Measurements from ENCODE around the gene NTRK2.

Gene NTRK2

DNA sequence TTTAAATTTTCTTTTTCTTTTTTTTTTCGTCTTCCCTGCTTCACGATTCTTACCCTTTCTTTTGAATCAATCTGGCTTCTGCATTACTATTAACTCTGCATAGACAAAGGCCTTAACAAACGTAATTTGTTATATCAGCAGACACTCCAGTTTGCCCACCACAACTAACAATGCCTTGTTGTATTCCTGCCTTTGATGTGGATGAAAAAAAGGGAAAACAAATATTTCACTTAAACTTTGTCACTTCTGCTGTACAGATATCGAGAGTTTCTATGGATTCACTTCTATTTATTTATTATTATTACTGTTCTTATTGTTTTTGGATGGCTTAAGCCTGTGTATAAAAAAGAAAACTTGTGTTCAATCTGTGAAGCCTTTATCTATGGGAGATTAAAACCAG lies 352.2 kb downstream of the NTRK2 start:
- no peak for DNase-seq (ENCODE audit: low spot score)

GRCh38 chr9:85024374-85024773 lies 354.8 kb downstream of the NTRK2 start:
- DNase-seq (ENCODE audit: low spot score) = peak; percentile 89

- DNase-seq (ENCODE audit: low spot score) = no peak
These were observed 356.1 kb downstream of the NTRK2 start for GRCh38 chr9:85025638-85026037.

- no peak for DNase-seq (ENCODE audit: low spot score)
These were observed 358.3 kb downstream of the NTRK2 start for GRCh38 chr9:85027870-85028269.

GRCh38 chr9:85030316-85030715 lies 360.8 kb downstream of the NTRK2 start:
- DNase-seq (ENCODE audit: low spot score) = no peak

- DNase-seq (ENCODE audit: low spot score) = no peak
These were observed 367.0 kb downstream of the NTRK2 start for GRCh38 chr9:85036496-85036895.

DNA sequence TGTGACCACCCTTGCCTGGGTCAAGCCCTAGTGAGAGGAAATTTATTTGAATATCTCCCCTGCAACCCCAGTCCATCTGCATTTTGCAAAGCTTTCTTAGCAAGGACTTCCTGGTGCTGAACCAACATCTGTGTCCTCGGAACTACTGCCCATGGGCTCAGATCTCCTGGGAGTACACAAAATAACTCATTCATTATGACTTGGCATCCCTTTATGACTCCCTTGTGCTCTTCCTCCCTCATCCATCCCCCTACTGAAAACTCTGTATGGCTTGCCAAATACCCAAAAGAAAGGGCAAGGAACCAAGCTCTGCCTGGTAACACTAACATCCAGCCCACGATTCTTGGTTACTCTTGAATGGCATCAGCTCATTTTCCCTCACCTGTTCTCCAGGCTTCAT lies 368.5 kb downstream of the NTRK2 start:
- peak; percentile 96 for DNase-seq (ENCODE audit: low spot score)

DNA sequence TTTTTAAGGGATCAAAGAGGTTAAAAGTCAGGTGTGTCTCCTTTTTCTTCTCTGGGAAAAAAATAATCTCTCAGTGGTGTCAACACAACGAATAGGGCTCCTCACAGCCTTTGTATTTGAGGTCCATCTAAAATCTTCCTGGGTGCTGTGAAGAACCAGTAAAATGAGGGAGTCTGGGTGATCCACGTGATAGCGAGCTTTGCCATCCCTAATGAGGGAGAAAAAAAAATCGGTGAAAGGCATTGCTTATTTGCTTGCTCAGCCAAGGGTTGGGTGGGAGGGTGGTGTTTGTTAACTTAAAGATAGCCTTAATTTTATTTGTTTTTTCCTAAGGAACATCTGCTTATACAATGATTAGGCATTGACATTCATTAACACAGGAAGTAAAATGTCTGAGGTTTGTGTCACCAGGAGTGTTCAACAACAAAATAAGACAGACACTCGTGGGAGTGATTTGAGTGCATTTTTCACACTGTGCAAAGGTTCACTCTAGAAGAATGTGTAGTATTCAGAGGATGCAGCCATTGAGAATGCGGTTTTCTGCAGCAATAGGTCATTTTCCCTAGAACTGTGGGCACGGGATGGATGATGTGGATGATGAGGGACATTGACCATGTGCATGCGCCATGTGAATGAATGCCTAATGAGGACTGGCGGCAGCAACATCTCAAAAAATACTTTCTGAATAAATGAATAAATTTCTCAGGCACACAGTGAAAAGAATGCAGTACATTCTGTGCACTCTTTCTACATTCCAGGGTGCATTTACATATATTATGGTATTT lies 369.5 kb downstream of the NTRK2 start:
- DNase-seq (ENCODE audit: low spot score) = peak; percentile 78

DNA sequence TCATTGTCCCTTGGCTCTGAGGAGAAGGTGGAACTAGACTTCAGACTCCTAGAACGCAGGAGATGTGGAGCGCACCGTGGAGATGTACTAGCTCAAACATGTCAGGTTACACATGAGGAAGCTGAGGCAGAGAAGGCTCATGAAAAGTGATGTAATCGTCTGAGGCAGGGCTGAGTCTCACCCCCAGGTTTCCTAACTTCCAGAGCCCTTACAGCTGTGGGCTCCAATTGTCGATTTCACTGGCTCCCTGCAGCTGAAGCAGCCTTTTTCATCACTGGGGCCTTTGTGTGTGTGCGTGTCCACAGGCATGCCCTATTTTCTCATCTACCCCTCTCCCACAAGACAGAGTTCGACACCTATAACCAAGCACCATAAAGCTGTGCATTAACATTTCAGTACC lies 370.6 kb downstream of the NTRK2 start:
- DNase-seq (ENCODE audit: low spot score) = peak; percentile 85

DNA sequence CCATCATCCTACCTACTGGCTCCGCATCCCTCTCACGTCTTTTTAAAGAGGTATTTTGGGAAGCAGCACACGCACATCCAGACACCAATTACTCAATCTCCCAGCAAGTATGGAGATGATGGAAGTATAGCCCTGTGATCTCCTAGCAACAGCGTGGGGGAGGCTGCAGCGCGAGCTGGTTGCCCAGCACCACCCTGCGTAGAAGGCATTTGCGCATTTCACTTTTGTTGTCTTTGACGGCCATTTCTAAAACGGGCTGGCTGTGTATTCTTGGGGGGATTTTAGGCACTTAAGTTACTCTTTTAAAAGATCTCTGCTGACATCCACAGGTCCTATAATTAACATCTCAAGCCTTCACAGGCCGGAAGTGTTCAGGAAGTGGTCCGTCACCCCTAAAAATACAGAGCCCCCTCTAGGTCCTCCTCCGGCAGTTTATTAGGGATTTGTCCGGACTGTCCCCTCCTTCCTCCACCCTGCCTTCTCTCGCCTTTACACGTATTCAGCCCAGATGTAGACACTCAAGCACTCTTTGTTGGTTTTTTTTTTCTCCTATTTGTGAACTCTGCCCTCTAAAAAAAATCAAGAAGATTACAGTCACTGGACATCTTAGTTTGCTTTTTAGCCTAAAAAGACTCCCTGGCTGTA lies 371.4 kb downstream of the NTRK2 start:
- DNase-seq (ENCODE audit: low spot score) = peak; percentile 89

- peak; percentile 59 for DNase-seq (ENCODE audit: low spot score)
These were observed 372.1 kb downstream of the NTRK2 start for GRCh38 chr9:85041466-85042137.

- no peak for DNase-seq (ENCODE audit: low spot score)
These were observed 373.6 kb downstream of the NTRK2 start for GRCh38 chr9:85042981-85043647.

GRCh38 chr9:85045271-85045670 lies 375.7 kb downstream of the NTRK2 start:
- no peak for DNase-seq (ENCODE audit: low spot score)

GRCh38 chr9:85046475-85046874 lies 376.9 kb downstream of the NTRK2 start:
- no peak for DNase-seq (ENCODE audit: low spot score)

DNA sequence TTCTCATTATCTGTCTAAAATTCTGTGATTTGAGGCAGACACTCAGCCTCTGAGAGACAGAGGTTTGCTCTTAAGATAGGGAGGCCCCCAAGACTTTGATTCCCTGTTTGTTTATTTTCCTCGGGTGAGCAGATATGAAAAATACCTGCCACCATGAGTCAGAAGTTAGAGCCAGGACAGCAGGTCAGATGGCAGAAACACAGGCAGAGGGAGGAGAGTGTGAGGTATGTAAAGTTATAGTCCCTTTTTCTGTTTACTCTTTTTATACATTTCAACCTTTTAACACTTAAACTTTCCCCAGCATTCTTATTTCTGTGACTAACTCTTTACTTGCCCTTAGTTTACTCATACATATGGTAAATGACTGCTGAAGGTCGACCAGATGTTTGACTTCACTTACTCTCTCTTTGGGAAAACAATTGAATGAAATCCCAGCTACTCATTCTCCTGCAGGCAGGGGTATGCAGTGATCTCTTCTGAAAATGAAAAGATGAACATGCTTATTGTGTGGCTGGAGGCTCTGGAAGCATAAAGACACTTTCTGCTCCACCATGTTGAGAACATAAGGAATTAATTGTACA lies 383.8 kb downstream of the NTRK2 start:
- no peak for DNase-seq (ENCODE audit: low spot score)

DNA sequence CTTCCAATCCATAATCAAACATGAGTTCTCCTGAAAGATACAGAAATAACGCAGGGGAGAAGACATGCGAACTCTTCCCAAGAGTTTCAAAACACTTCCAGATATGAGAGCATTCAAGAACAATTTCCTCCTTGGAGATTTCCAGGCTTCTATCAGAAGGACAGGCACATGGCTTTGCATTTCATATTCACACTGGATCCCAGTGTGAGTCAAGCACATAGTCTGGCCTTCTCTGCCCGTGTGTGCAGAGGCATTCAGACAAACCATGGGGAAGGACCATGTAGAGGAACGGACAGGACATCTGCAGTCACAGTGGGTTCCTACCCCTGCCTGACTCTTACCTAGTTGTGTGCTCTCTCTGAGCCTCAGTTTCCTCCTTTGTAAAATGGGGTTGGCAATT lies 384.5 kb downstream of the NTRK2 start:
- DNase-seq (ENCODE audit: low spot score) = no peak

DNA sequence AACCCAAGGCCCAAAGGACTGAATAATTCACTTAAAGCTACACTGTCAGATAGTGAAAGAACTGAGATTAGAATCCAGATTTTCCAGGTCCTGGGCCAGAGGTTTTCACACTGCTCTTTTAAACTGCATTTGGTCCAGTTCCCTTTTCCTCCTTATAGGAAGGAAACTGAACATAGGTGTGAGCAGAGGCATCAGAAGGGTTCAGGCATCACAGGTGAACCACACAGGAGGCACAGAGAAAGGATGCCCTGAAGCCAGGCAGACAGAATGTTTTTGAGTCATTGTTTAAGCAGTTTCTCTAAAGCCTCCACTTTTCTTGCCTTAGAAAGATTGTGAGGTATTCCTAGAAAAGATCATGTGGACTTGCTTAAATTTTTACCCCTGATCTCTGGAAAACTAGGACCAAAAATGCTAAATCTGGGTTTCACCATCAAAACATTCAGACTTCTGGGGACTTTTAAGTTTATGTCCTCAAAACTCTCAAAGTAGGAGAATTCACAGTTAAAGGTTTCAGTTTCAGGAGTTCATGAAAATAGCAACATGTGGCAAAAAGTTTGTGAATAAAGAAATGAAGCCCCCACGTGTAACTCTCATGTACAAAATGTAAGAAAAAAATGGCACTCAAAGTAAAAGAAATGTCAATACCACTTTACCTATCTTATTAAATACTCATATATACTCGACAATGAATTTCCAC lies 386.1 kb downstream of the NTRK2 start:
- no peak for DNase-seq (ENCODE audit: low spot score)

GRCh38 chr9:85056203-85056572 lies 386.7 kb downstream of the NTRK2 start:
- no peak for DNase-seq (ENCODE audit: low spot score)

GRCh38 chr9:85061969-85062368 lies 392.4 kb downstream of the NTRK2 start:
- no peak for DNase-seq (ENCODE audit: low spot score)

DNA sequence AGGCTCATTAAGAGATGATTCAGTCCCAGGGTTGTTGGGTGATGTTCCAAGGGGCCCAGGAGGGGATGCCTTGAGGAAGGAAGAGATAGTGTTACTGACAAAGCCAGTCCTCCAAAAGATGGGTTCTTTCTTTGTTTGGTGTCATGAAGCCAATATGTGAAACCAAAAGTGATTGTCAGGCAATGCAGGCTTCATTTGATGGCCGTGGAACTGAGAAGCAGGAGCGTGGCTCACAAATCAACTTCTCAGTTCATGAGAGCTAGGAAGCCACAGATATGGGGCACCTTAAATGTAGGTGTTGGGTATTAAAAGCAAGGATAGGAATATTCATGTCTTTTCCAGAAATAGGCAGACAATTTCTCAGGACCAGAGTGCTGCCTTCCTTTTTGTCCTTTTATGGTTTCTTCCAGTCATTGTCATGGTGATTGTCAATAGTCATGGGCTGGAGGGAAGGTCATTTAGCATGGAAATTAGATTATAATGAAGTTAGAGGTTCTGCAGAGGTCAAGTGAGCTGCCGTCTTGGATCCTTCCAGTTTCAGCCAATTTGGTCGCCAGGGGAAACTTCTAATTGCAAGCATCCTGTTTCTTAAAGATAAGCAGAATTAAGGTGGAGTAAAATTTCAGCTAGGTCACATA lies 393.0 kb downstream of the NTRK2 start:
- no peak for DNase-seq (ENCODE audit: low spot score)

- no peak for DNase-seq (ENCODE audit: low spot score)
These were observed 395.4 kb downstream of the NTRK2 start for GRCh38 chr9:85064811-85065371.
